Measurements from ENCODE around the gene BRWD1.

GRCh38 chr21:39198800-39199199 lies 114.6 kb downstream of the BRWD1 start:
- no peak for TF ChIP-seq ELK1 (IDR thresholded peaks at IDR 0.05; ENCODE audit: low read depth, low read length)
- no peak for TF ChIP-seq ZSCAN20 (CRISPR knock-in tag; IDR thresholded peaks at IDR 0.05)
- TF ChIP-seq RCOR1 (IDR thresholded peaks at IDR 0.05; ENCODE audit: low read depth, low read length): no peak
- no peak for TF ChIP-seq EP300 (IDR thresholded peaks at IDR 0.05)
- no peak for TF ChIP-seq CTCF (IDR thresholded peaks at IDR 0.05)
- no peak for TF ChIP-seq HOXB13 (CRISPR knock-in tag; IDR thresholded peaks at IDR 0.05; ENCODE audit: low read depth)
- TF ChIP-seq KDM1A (IDR thresholded peaks at IDR 0.05; ENCODE audit: low read depth): no peak
- TF ChIP-seq MAFK (IDR thresholded peaks at IDR 0.05; ENCODE audit: partially characterized antibody): no peak
- no peak for TF ChIP-seq RFX5 (IDR thresholded peaks at IDR 0.05)
- TF ChIP-seq FOSB (CRISPR knock-in tag; IDR thresholded peaks at IDR 0.05): no peak
- no peak for TF ChIP-seq POLR2A (IDR thresholded peaks at IDR 0.05; ENCODE audit: low read length)

All from A549 (cell line).